Lung (tissue), 12 donors: ENCODE results near the gene CDH19. TPM values are rescaled to one million over a fixed set of nuclear protein-coding genes. Genes with fewer than 3 reads are reported as not detected.

ENCODE experiments used
- ATAC-seq: fragments of 200-7000 bp; cut with Tn5 transposase; one replicate; pipeline ENCODE4 v1.9.1; 2020; ENCODE audit warnings: moderate number of reproducible peaks; ENCODE audit not compliant: insufficient read depth, low FRiP score
- DNase-seq, 3 donors: peaks; one replicate each; pipeline ENCODE4 v3.0.0-alpha.2; 2013 to 2017
- H3K27ac ChIP-seq, 2 donors: one replicate each; pipeline ENCODE4 v1.5.1; 2013; ENCODE audit warnings: mild to moderate bottlenecking in 2 of 2, moderate library complexity in 2 of 2, control low read depth in 1 of 2, inconsistent platforms in 1 of 2, low read depth in 1 of 2, low read length in 1 of 2
- H3K27me3 ChIP-seq, 3 donors: one replicate each; pipeline ENCODE4 v1.5.1; 2013; ENCODE audit warnings: low read length in 2 of 3; ENCODE audit not compliant: control insufficient read depth in 3 of 3, insufficient read depth in 3 of 3
- H3K36me3 ChIP-seq, 4 donors: one replicate each; pipeline ENCODE4 v1.5.1; 2013; ENCODE audit warnings: low read length in 4 of 4, mild to moderate bottlenecking in 1 of 4, moderate library complexity in 1 of 4; ENCODE audit not compliant: control insufficient read depth in 4 of 4, insufficient read depth in 4 of 4
- H3K4me1 ChIP-seq, 5 donors: one replicate each; pipeline ENCODE4 v1.5.1; 2013; ENCODE audit warnings: low read length in 5 of 5, mild to moderate bottlenecking in 2 of 5, moderate library complexity in 1 of 5; ENCODE audit not compliant: control insufficient read depth in 5 of 5, insufficient read depth in 5 of 5
- H3K4me3 ChIP-seq: one replicate; pipeline ENCODE4 v1.5.1; 2013; ENCODE audit warnings: mild to moderate bottlenecking, control low read depth, moderate library complexity
- H3K9ac ChIP-seq, 2 donors: one replicate each; pipeline ENCODE4 v1.5.1; 2013; ENCODE audit warnings: low read length in 2 of 2, control low read depth in 1 of 2; ENCODE audit not compliant: insufficient read depth in 1 of 2
- H3K9me3 ChIP-seq, 4 donors: one replicate each; pipeline ENCODE4 v1.5.1; 2013; ENCODE audit warnings: low read length in 3 of 4, mild to moderate bottlenecking in 1 of 4, moderate library complexity in 1 of 4; ENCODE audit not compliant: control insufficient read depth in 4 of 4, insufficient read depth in 3 of 4
- WGBS, 2 donors: extraction: QIAGEN DNeasy Blood & Tissue Kit; methylation state at CpG; one replicate each; pipeline ENCODE4 v1.1.7; 2013; 5-methylcytosine and 5-hydroxymethylcytosine counted together
- polyA plus RNA-seq, 2 donors: library from polyadenylated mRNA; stranded (reverse); fragments of 200-250 nt; gene quantifications; one replicate each; pipeline ENCODE4 v1.2.1, GENCODE V29; 2013
- total RNA-seq, 2 donors: library from RNA; depleted of rRNA in 1 of 2; stranded (reverse); fragments of >200 nt in 1 of 2; gene quantifications; one replicate each; pipeline ENCODE4 v1.2.1, GENCODE V29; 2014 to 2021
- TF ChIP-seq, protein P1 (sequence below): IDR thresholded peaks from 2 replicates; pipeline ENCODE4 v1.5.1; 2012; ENCODE audit warnings: mild to moderate bottlenecking; ENCODE audit errors: control extremely low read depth, extremely low read depth
- donor health status: control.
- donor health status: control.
- donor health status: Bipolar disorder and iron deficiency.
- donor health status: healthy.
- donor health status: DM: yes; HTN: yes; CAD: no.

The CDH19 gene
- total and polyA plus RNA-seq, 4 donors: 0.13 to 1.7 (median 0.95) TPM

DNA sequence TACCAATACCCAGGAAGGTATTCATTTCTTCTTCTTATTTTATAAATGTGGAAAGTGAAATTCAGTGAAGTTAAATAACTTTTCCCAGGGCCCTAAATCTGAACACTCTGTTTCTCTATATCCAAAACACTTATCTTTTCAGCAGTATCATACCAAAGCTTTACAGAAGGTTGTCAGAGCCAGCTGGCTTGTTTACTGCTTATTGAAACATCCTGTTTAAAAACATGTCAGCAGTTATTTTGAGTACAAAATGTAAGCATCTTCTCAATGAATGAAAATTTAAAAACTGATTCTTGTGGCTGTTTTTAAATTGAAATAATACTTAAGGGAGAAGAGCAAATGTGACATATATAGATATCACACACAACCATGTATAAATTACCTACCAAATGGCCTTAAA is 11.3 kb upstream of the CDH19 start:
- H3K4me1 ChIP-seq: no peaks in the 10 kb centered on the region
- no peak overlapping the region for H3K9ac ChIP-seq
- no peaks in the 10 kb centered on the region for H3K36me3 ChIP-seq
- peaks cover 0 to 2% (median 0%) of the 10 kb centered on the region in 4 donors for H3K9me3 ChIP-seq
- no peak overlapping the region for H3K27ac ChIP-seq
- DNase-seq (peak in 2 of 3 donors; percentile 38 to 59), ATAC-seq (no peak)
- no peaks in the 10 kb centered on the region for H3K27me3 ChIP-seq
- H3K4me3 ChIP-seq: no peak overlapping the region
- TF ChIP-seq, protein P1, sequence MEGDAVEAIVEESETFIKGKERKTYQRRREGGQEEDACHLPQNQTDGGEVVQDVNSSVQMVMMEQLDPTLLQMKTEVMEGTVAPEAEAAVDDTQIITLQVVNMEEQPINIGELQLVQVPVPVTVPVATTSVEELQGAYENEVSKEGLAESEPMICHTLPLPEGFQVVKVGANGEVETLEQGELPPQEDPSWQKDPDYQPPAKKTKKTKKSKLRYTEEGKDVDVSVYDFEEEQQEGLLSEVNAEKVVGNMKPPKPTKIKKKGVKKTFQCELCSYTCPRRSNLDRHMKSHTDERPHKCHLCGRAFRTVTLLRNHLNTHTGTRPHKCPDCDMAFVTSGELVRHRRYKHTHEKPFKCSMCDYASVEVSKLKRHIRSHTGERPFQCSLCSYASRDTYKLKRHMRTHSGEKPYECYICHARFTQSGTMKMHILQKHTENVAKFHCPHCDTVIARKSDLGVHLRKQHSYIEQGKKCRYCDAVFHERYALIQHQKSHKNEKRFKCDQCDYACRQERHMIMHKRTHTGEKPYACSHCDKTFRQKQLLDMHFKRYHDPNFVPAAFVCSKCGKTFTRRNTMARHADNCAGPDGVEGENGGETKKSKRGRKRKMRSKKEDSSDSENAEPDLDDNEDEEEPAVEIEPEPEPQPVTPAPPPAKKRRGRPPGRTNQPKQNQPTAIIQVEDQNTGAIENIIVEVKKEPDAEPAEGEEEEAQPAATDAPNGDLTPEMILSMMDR: no peak

DNA sequence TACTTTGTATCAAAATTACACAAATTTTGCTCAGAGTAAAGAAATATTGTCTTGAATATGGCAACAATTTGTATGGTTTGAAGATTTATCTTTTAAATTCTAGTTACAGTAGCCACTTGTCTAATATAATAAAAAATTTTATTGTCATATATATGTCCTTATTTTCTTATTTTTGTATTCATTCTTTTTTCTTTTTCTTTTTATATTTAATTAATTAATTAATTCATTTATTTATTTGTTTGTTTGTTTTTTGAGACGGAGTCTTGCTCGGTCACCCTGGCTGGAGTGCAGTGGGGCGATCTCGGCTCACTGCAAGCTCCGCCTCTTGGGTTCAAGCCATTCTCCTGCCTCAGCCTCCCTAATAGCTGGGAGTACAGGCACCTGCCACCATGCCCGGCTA is 3.7 kb upstream of the CDH19 start:
- no peak overlapping the region for H3K9ac ChIP-seq
- 95 to 99% methylated on average over 6 of the region's 6 CpGs for WGBS, 2 donors
- TF ChIP-seq, protein P1: no peak
- no peak overlapping the region for H3K4me3 ChIP-seq
- DNase-seq (no peak), ATAC-seq (no peak)
- H3K9me3 ChIP-seq: no peaks in the 10 kb centered on the region
- no peaks in the 10 kb centered on the region for H3K4me1 ChIP-seq
- no peaks in the 10 kb centered on the region for H3K36me3 ChIP-seq
- no peaks in the 10 kb centered on the region for H3K27me3 ChIP-seq
- H3K27ac ChIP-seq: no peak overlapping the region

DNA sequence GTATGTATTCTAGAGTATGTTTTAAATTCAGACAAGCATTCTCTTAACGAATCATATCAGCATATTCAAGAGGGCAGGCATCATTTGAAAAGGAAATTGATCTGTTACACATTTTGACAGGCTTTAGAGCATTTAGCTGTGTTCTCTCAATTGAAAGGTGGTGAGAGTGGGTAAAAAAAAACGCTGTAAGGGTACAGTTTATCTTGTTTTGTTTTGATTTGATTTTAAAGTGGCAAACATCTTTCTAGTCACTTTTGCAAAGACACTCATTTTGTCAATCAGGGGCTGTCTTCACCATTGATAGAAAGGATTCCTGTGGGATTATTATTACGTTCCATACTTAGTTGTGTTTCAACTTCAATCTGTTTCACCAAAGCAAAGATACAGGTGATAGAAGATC is 2.2 kb downstream of the CDH19 start:
- no peak overlapping the region for H3K4me3 ChIP-seq
- ATAC-seq: no peak
- no peak overlapping the region for H3K27ac ChIP-seq
- TF ChIP-seq, protein P1: no peak
- DNase-seq: no peak
- no peak overlapping the region for H3K9ac ChIP-seq
- no peaks in the 10 kb centered on the region for H3K36me3 ChIP-seq
- 53 to 69% methylated on average over 3 of the region's 3 CpGs for WGBS, 2 donors
- H3K9me3 ChIP-seq: peaks cover 0 to 6% (median 0%) of the 10 kb centered on the region in 4 donors
- no peaks in the 10 kb centered on the region for H3K27me3 ChIP-seq
- H3K4me1 ChIP-seq: no peaks in the 10 kb centered on the region

DNA sequence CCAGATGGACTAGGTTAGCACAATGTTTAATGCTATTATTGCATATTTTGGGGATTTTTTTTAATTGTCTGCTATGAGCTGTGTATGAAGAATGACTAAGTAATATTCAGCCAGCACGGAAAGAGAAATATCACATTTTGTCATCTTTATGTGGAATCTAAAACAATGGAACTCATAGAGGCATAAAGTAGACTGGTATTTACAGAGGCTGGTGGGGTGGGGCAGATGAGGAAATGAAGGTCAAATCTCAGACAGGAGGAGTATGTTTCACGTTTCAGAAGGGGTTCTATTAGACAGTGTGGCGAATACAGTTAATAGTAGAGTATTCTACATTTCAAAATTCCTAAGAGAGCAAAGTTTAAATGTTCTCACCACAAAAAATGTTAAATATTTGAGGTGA is 4.7 kb downstream of the CDH19 start:
- H3K9ac ChIP-seq: no peak overlapping the region
- no peak for ATAC-seq
- no peaks in the 10 kb centered on the region for H3K4me1 ChIP-seq
- DNase-seq: no peak
- TF ChIP-seq, protein P1: no peak
- no peaks in the 10 kb centered on the region for H3K36me3 ChIP-seq
- H3K4me3 ChIP-seq: no peak overlapping the region
- H3K27ac ChIP-seq: no peak overlapping the region
- H3K9me3 ChIP-seq: peaks cover 0 to 6% (median 0%) of the 10 kb centered on the region in 4 donors
- WGBS, 2 donors: 50 to 66% methylated on average over 3 of the region's 3 CpGs
- H3K27me3 ChIP-seq: no peaks in the 10 kb centered on the region
